ENCODE data around the gene PACRG. TPM values are rescaled to one million over a fixed set of nuclear protein-coding genes. Genes with fewer than 3 reads are reported as not detected.

PACRG gene
- total and polyA plus RNA-seq, 2 experiments from 2014 or later: 0.83 to 3.7 TPM

DNA sequence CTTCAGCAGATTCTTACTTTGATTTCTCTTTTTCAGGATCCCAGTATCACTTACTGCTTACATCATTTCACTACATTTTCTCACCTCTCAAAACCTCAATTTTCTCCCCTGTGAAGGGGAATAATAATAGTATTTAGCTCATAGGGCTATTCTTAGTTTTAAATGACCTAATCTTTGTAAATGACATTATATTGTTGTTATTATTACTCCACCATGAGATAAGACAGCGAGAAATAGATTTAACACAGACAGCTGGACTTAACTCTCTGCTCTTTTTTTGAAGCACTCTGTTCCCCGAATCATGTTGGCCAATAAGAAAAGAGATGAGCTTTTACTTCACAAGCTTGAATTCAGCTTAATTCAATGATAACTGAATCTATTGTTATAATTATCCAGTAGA, 578.2 kb downstream of the PACRG start:
- no peaks in the 10 kb centered on the region for H3K27me3 ChIP-seq
- no peak for DNase-seq (ENCODE audit: low read depth in 1 of 2, low spot score in 1 of 2)
- H3K4me1 ChIP-seq (ENCODE audit: low read depth): peaks cover 33% of the 10 kb centered on the region
- H3K9me3 ChIP-seq (ENCODE audit: low read depth): no peaks in the 10 kb centered on the region
- H3K27ac ChIP-seq: no peak overlapping the region
- H3K4me3 ChIP-seq: no peak overlapping the region
- TF ChIP-seq, protein P1, sequence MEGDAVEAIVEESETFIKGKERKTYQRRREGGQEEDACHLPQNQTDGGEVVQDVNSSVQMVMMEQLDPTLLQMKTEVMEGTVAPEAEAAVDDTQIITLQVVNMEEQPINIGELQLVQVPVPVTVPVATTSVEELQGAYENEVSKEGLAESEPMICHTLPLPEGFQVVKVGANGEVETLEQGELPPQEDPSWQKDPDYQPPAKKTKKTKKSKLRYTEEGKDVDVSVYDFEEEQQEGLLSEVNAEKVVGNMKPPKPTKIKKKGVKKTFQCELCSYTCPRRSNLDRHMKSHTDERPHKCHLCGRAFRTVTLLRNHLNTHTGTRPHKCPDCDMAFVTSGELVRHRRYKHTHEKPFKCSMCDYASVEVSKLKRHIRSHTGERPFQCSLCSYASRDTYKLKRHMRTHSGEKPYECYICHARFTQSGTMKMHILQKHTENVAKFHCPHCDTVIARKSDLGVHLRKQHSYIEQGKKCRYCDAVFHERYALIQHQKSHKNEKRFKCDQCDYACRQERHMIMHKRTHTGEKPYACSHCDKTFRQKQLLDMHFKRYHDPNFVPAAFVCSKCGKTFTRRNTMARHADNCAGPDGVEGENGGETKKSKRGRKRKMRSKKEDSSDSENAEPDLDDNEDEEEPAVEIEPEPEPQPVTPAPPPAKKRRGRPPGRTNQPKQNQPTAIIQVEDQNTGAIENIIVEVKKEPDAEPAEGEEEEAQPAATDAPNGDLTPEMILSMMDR (IDR thresholded peaks at IDR 0.05; ENCODE audit: low read depth, low read length): no peak
- H3K36me3 ChIP-seq: no peaks in the 10 kb centered on the region

DNA sequence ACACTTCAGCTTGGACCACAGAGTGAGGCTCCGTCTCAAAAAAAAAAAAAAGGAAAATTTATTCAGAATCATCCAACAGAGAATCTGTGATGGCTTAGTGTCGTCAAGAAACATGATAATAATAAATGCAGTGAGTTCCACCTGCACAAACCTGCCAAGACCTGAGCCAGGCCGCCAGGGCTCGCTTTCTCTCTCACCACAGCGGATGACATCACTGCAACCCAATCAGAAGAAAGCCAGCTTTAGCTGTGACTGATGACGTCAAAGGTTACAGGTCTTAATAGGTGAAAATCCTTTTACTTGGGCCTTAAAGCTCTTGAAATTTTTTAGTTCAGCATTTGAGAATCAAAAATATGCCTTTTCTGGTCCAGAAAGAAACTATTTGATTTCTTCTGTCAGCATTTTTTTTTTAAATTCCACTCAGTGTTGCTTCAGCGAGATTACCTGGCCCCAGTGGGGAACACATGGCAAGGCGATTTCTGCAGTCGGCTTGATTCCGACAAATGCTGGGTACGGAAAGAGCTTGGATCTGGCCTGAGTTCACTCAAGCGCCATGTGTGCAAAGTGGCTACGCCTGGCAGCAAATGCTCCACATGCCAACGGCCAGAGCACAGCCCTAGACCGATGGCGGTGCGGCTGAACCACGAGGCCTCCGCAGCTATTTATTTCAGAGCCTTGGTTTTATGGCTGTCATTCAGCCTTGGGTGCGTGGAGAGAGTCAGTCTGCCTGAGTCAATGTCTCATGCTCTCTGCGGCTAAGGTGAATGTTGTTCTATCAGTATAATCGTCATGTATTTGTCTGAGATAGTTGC, 581.1 kb downstream of the PACRG start:
- Histone ChIP-seq H3K4me3 (no peak overlapping the region), H3K27me3 (no peaks in the 10 kb centered on the region), H3K4me1 (ENCODE audit: low read depth) (peaks cover 6% of the 10 kb centered on the region), H3K9me3 (ENCODE audit: low read depth) (no peaks in the 10 kb centered on the region), H3K36me3 (no peaks in the 10 kb centered on the region), H3K27ac (no peak overlapping the region)
- TF ChIP-seq, protein P1 (IDR thresholded peaks at IDR 0.05; ENCODE audit: low read depth, low read length): no peak
- no peak for DNase-seq (ENCODE audit: low read depth in 1 of 2, low spot score in 1 of 2)

DNA sequence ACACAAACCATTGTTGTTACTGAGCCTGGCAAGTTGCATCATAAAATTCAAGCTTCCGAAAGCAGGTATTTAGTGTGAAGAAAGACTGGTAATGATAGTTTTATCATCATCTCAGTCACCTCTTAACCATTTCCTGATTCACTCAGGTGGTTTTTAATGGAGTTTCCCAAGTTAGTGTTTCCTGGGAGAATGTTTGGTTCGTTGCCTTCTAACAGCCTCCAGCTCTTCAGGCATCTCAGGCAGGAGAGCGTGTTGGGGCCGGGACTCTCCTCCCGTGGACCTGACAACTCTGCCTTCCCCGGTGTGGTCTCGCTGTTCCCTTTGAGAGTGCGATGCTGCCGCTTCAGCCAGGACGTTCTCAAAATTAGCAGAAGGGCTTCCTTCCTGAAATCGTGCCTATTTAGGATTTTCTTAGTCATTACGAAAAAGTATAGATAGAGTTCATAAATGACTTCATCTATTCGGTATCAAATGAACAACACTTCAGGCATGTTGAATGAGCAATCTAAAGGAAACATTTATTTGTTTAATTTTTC, 581.8 kb downstream of the PACRG start:
- Histone ChIP-seq H3K4me1 (ENCODE audit: low read depth) (peaks cover 8% of the 10 kb centered on the region), H3K4me3 (no peak overlapping the region), H3K27ac (no peak overlapping the region), H3K36me3 (no peaks in the 10 kb centered on the region), H3K9me3 (ENCODE audit: low read depth) (no peaks in the 10 kb centered on the region), H3K27me3 (no peaks in the 10 kb centered on the region)
- DNase-seq (ENCODE audit: low read depth in 1 of 2, low spot score in 1 of 2): no peak
- TF ChIP-seq, protein P1 (IDR thresholded peaks at IDR 0.05; ENCODE audit: low read depth, low read length): no peak

DNA sequence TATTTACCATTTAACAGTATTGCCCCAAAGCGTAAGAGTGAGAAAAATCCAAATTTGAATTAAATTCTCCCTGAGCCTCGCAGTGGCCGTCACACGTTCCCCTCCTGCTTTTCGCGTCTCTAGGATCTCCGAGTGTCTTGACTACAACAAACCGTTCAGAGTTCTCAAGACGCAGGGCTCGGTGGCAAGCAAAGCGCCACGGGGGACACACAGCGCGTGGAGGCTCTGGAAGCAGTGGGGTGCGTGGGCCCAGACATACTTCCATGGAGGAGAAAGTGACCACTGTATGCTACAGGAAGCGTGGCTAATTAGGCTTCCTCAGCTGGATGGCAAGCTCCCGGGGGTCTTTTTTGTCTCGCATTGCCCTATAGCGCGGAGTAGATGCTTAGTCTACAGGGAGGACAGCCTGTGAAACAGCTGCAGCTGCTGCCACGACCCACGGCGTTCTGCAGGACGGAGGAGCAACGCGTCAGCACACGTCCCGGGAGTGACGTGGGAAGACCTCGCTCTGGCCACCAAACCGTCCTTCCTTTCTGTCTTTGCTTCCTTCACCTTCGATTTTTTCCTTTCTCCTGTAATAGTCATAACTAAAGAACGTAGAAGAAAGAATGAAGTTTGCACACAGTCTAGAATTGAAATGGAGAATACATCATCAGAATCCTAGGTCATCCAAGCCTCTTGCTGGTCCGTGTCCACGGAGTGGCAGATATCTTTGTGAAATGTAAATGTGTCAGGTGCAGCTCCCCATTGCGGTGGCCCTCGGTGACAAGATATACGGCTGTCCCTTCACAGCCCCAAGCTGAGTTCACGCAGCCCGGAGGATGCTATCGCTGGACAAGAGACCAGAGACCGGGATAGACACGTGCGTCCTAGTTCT, 582.6 kb downstream of the PACRG start:
- TF ChIP-seq, protein P1 (IDR thresholded peaks at IDR 0.05; ENCODE audit: low read depth, low read length): no peak
- H3K4me3 ChIP-seq: no peak overlapping the region
- no peak overlapping the region for H3K27ac ChIP-seq
- DNase-seq (ENCODE audit: low read depth in 1 of 2, low spot score in 1 of 2): no peak
- no peaks in the 10 kb centered on the region for H3K9me3 ChIP-seq (ENCODE audit: low read depth)
- peaks cover 12% of the 10 kb centered on the region for H3K4me1 ChIP-seq (ENCODE audit: low read depth)
- no peaks in the 10 kb centered on the region for H3K36me3 ChIP-seq
- no peaks in the 10 kb centered on the region for H3K27me3 ChIP-seq

DNA sequence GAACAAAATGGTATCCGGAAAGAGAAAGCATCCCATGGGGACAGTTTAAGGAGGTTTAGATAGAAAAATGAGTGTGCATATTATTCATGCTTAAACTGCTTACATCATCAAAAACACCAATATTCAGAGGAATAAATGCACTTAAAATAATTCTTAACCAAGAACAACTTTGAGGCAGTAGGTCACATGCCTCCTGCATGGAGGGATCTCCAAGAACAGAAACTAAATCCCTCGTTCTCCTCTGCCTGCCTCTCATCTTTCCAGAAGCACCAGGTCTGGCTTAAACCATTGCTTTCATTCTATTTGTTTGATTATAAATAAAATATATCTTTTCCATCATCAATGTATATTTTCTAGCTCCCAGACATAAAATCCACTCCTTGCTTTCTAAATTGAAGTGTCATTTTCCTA, 583.2 kb downstream of the PACRG start:
- Histone ChIP-seq H3K4me3 (no peak overlapping the region), H3K9me3 (ENCODE audit: low read depth) (no peaks in the 10 kb centered on the region), H3K36me3 (no peaks in the 10 kb centered on the region), H3K27me3 (no peaks in the 10 kb centered on the region), H3K4me1 (ENCODE audit: low read depth) (peaks cover 6% of the 10 kb centered on the region), H3K27ac (no peak overlapping the region)
- no peak for DNase-seq (ENCODE audit: low read depth in 1 of 2, low spot score in 1 of 2)
- TF ChIP-seq, protein P1 (IDR thresholded peaks at IDR 0.05; ENCODE audit: low read depth, low read length): no peak

All from cardiac muscle cell (in vitro differentiated cells and primary cell).